Panc1 (cell line): ENCODE results near the gene KMT2A.

Experiments
- CTCF ChIP-seq: fragments of 450-650 bp; IDR thresholded peaks from 2 replicates; pipeline ENCODE4 v1.5.1; 2017; ENCODE audit warnings: mild to moderate bottlenecking
- POLR2AphosphoS5 ChIP-seq: IDR thresholded peaks from 2 replicates; pipeline ENCODE4 v1.6.1; 2012; ENCODE audit warnings: mild to moderate bottlenecking, low read depth, low read length, moderate library complexity
- REST ChIP-seq, 2 experiments: IDR thresholded peaks; 2 replicates each; pipeline ENCODE4 v1.6.1; 2011 to 2012; ENCODE audit warnings: low read depth in 2 of 2, control low read depth in 1 of 2, low read length in 1 of 2, mild to moderate bottlenecking in 1 of 2, moderate library complexity in 1 of 2; ENCODE audit not compliant: insufficient read depth in 1 of 2
- SIN3A ChIP-seq: IDR thresholded peaks from 2 replicates; pipeline ENCODE4 v1.6.1; 2012; ENCODE audit warnings: low read depth, mild to moderate bottlenecking, low read length, moderate library complexity, borderline replicate concordance; ENCODE audit not compliant: insufficient read depth
- TCF7L2 ChIP-seq: IDR thresholded peaks from 2 replicates; pipeline ENCODE4 v1.6.1; 2011; ENCODE audit warnings: mild to moderate bottlenecking, low read depth, low read length, inconsistent platforms

GRCh38 chr11:118532852-118533768, 96.8 kb downstream of the KMT2A start:
- TF ChIP-seq CTCF (no peak), POLR2AphosphoS5 (no peak), SIN3A (no peak), REST (IDR thresholded peaks at IDR 0.05; ENCODE audit: insufficient read depth in 1 of 2, low read depth in 2 of 2, low read length in 1 of 2) (no peak), TCF7L2 (no peak)
